GM15510 (cell line): ENCODE data around the gene TMEM213.

Experiments
- POLR2A ChIP-seq: IDR thresholded peaks from 3 replicates; pipeline ENCODE4 v1.6.1; 2011; ENCODE audit warnings: borderline replicate concordance; ENCODE audit not compliant: insufficient read length; ENCODE audit errors: extremely low read depth

TMEM213 gene

DNA sequence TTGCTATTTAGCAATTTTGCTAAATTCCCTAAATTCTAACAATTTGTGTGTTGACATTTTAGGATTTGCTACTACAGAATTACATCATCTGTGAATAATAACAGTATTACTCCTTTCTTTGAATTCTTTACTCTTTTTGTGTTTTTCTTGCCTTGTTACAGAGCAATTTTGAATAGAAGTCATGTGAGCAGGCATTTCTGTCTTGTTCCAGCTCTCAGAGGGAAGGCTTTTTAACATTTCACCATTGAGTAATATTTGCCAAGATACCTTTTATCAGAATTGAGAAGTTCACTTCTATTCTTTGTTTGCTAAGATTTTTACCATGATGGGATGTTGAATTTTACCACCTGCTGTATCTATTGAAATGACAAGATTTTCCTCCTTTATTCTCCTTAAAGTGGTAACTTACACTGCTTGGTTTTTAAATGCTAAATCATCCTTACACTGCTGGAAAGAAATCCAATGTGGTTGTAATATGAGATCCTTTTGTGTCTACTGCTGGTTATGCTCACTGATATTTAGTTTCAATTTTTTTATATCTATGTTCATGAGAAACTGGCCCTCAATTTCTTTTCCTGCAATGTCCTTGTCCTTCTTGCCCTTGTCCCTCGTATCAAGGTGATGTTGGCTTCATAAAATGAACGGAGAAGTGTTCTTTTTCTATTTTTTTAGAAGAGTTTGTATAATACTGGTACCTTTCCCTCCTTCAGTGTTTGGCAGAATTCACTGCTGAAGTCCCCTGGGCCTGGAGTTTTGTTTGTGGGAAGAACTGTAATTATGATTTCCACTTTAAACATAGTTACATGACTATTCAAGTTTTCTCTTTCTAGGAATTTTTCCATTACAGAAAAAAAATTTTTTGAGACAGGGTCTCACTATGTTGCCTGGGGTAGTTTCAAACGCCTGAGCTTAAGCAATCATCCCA lies 50.5 kb downstream of the TMEM213 start:
- TF ChIP-seq POLR2A: no peak

DNA sequence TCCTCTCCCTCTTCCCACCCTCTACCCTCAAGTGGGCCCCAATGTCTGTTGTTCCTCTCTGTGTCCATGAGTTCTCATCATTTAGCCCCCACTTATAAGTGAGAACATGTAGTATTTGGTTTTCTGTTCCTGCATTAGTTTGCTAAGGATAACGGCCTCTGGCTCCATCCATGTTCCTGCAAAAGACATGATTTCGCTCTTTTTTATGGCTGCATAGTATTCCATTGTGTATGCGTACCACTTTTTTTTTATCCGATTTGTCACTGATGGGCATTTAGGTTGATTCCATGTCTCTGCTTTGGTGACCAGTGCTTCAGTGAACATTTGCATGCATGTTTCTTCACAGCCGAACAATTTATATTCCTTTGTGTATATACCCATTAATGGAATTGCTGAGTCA lies 51.9 kb downstream of the TMEM213 start:
- no peak for TF ChIP-seq POLR2A

DNA sequence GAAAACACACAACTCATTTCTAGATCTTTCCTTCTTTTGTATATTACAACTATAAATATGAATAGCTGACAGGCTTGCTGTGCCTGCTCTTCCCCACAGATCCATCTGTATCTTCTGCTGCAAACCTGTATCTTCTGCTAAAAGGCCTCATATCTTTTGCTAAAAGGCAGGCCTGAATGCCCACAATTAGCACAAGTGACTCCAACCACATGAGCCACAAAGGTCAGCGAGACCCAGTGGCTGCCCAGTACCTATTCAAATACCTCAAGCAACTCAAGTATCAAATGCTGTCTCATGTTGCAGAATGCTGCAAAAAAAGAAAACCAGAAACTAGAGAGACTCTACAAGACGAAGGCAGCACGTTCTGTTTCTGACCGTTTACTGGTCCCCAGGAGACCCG lies 54.7 kb downstream of the TMEM213 start:
- TF ChIP-seq POLR2A: no peak

DNA sequence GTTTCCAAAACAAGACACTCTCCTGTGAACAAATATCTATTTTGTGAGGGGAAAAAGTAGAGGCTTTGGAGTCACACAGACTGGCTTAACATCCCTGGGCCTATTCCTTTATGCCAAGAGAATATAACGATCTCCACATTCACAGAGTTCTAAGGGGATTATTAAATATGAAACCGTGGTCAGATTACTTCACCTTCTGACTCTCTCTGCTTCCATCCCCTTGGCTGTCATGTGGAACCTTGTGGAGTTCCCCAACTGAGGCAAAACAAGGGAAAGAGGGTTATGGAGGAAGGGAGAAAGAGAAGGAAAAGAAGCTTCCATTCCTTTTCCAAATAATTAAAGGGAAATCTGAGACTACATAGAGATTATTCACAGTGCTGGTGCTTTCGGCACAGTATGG lies 55.7 kb downstream of the TMEM213 start:
- TF ChIP-seq POLR2A: no peak

DNA sequence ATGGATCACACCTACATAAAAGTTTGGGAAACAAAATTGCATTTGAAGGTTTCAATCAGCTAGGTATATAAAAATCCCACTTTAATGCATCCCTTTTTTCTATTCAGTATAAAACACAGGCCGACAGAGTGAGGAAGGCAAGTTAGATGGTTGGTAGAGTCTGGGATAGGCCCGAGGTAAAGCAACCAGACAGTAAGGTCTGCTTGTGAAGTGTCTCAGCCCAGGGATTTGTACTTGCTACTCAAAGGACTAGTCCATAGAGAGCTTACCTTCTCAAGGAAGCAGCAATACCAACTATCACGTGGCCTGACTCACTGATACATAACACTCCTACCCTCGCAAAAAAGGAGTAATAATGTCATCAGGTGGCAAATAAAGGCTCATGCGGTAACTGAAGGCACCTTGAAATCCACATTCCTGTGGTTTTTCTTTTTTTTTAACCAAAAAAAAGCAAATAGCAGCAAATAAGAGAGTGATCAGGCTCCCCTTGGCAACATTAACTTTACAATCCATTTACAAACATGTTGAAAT lies 56.4 kb downstream of the TMEM213 start:
- no peak for TF ChIP-seq POLR2A

DNA sequence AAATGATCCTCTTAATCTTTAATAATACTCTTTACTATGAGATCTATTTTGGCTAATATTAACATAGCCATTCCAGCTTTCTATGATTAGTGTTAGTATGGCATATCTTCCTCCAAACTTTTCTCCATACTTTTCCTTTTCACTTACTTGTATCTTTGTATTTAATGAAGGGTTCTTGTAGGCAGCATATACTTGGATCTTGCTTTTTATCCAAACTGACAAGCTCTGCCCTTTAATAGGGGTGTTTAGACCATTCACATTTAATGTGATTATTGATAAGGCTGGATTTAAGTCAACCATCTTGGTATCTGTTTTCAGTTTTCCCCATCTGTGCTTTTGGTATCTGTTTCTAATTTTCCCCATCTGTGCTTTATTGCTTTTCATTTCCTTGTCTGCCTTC lies 59.9 kb downstream of the TMEM213 start:
- TF ChIP-seq POLR2A: no peak

DNA sequence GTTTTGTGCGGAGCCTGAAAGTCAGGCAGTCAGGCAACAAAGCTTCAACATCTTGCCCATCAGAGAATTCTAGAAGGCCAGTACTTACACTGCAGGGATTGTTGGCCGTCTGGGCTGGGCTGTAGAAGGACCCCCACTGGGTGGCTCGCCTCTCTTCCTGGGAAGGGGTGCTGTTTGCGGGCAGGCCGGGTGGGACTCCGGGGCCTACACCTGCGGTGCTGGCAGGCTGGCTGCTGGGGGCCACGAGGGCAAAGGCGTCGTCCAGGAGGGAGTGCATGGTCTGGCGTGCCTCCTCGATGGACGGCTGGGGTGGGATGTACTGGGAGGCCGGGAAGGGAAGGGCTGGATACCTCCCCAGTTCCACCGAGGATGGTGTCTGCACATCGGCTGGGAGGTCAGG lies 63.3 kb downstream of the TMEM213 start:
- TF ChIP-seq POLR2A: no peak

DNA sequence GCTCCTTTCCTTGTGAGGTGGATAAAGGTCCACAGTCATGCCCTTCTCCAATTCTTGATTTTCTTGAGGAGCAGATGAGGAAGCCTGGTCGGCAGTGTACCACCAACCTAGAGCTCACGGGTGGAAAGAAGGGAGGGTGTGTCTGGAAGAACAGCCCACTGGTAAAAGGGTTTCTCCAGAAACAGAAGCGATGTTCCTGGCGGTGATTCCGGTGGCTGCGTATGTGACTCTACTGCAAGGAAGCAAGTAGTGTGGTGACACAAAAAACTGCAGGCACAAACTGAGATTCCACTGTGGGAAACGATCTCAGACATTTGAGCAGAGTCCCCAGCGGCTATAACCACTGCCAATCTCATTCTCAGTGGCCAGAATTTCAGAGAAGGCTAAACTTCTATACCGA lies 66.1 kb downstream of the TMEM213 start:
- no peak for TF ChIP-seq POLR2A

DNA sequence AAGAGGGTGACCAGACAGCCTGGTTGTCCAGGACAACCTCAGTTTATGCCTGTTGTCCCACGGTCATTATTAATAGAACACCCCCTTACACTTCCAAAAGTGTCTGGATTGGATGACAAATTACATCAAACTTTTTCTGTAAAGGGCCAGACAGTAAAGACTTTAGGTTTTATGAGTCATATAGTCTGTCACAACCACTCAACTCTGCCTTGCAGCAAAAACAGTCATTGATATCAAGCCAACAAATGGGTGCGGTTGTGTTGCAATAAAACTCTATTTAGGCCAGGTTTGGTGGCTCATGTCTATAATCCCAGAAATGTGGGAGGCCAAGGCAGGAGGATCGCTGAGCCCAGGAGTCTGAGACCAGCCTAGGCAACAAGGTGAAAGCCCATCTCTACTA lies 66.9 kb downstream of the TMEM213 start:
- no peak for TF ChIP-seq POLR2A

DNA sequence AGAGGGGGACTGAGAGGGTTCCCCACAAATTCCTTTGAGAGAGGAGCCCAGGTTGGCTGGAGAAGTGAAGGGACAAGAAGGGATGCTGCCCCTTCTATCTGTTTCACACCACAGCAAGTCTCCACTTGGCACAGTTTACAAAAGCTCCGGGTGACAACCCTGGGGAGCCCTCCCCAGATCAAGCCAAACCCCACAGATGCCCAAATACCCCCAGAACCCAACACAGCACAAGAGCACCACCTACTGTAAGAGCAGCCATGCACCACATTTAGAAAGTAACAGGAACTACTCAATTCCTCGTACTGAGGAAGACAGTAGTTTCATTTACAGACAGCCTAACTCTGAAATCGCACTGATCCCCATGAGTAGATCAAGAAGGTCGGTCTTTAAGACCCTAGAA lies 68.0 kb downstream of the TMEM213 start:
- TF ChIP-seq POLR2A: no peak

DNA sequence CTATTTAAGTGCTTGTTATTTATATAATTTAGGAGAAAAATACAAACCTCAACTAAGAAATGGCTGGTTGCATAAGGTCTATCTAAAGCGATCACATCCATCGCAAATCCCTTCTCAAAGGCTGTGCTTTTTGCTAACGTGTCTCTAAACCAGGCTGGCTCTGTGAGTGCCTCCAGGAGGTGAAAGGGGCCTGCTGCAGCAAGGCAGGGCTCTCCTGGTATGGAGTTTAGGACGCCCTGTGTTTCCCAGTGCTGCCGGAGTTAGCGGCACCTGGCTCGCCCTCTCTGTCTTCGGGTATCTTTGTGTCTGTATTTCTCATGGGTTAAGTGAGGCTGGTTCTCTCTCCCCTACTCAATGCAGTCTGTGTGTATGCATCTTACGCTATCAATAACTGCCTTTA lies 68.6 kb downstream of the TMEM213 start:
- TF ChIP-seq POLR2A: no peak

DNA sequence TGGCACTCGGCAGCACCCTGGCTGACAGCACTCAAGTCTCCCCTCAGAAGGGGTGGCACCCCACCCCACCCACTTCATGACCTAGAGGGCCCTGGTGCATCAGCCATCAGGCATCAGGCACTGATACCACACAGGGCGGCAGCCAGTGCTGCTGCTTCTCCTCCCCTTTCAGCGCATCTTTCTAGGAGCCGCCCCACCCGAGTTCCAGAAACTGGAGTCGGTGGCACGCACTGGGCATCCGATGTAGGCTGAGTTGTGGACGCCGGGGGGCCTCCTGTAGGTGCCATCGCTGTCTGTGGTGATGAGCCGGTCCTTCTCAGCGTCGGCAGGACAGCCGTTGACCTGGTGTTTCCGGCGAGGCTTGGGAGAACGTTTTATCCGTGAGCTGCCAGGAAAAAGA lies 70.0 kb downstream of the TMEM213 start:
- TF ChIP-seq POLR2A: no peak

DNA sequence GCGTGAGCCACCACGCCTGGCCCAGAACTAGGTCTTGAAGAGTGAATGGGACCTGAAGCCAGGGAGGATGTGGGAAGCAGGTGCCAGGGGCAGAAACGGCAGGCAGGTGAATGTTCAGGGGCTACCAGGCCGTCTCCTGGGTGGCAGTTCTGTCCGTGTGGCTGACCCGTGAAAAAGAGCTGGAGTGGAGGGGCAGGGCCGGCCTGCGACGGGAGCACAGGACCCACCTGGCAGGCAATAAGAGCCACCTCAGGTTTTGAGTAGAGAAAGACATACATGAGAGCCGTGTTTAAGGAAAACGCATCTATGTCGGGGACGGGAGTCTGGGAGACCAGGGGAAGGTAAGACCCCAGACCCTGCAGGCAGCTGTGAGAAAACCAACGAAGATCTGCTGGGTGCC lies 70.9 kb downstream of the TMEM213 start:
- TF ChIP-seq POLR2A: no peak

DNA sequence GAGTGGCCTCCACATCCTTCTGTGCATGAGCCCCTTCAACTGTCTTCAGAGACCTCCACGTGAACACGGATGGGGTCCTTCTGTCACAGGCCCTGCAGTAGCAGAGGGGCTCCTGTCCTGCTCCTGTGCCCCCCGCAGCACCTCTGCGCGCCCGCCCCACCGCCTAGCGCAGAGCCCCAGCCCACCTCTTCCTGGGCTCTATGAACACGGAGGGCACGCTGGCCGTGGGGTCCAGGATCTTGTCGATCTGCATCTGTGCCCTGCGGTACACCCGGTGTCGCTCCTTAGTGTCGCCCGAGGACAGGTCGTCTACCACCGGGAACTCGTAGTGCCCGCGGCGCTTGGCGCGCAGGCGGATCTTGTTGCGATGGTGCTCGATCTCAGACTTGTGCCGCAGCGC lies 71.6 kb downstream of the TMEM213 start:
- TF ChIP-seq POLR2A: no peak

DNA sequence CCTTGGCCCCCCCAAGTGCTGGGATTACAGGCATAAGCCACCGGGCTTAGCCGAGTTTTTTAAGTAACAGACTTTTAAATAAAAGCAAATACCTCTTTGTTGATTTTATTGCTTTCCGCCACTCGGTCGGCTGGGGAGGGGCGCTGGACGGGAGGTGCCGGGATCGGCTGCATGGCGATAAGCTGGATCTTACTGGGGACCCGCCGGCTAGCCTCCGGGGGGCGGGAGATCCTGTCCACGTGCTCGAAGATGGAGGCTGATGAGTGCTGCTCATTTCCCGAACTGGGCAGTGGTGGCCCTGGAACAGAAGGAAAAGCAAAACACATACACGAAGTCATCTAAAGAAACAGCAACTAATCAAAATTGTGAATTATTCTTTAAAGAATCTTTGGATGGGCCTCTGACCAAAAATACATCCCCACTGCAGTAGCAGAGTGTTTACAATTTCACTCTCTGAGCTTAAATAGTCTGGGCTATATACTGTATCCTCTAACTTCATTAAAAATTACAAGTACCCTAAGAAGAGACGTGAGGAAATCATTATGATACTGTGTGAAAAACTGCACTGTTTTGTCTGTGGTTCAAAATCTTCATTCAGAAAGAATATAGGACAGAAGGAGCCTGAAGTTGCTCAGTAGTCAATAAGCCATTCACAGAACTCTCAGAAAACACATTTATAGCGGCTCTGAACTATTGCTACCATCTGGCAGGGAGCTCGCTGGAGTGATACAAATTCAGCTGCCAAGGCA lies 73.4 kb downstream of the TMEM213 start:
- no peak for TF ChIP-seq POLR2A

DNA sequence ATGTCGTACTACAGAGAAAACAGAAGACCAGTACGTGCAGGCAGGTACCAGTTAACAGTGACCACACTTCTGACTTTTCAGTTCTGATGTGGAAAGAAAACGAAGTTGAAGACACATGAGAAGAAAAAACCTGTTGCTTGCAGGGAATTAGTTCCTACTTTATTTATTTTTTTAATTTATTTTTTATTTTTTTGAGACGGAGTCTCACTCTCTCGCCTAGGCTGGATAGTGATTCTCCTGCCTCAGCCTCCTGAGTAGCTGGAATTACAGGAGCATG lies 74.0 kb downstream of the TMEM213 start:
- TF ChIP-seq POLR2A: no peak
